Lower lobe of right lung (tissue), 2 donors: ENCODE measurements around the gene MICAL2. TPM values are rescaled to one million over a fixed set of nuclear protein-coding genes. Genes with fewer than 3 reads are reported as not detected.
A peak's percentile ranks its signal among the peaks of the same experiment; 100 is the strongest.

Experiments
- ATAC-seq, 2 donors: fragments of 200-7000 bp; cut with Tn5 transposase; one replicate each; pipeline ENCODE4 v1.9.1; 2020 to 2022; ENCODE audit warnings: mild to moderate bottlenecking in 2 of 2, moderate library complexity in 2 of 2
- DNase-seq: peaks from one replicate; pipeline ENCODE4 v3.0.0-alpha.2; 2020
- H3K27ac ChIP-seq: fragments of 200-600 bp; one replicate; pipeline ENCODE4 v1.8.0; 2022
- H3K27me3 ChIP-seq: fragments of 200-600 bp; one replicate; pipeline ENCODE4 v1.8.0; 2022; ENCODE audit warnings: low read depth
- H3K36me3 ChIP-seq: fragments of 200-600 bp; one replicate; pipeline ENCODE4 v1.8.0; 2022; ENCODE audit warnings: mild to moderate bottlenecking
- H3K4me1 ChIP-seq: fragments of 200-600 bp; one replicate; pipeline ENCODE4 v1.8.0; 2022
- H3K4me3 ChIP-seq: fragments of 200-600 bp; one replicate; pipeline ENCODE4 v1.8.0; 2022; ENCODE audit warnings: mild to moderate bottlenecking
- H3K9me3 ChIP-seq: fragments of 200-600 bp; one replicate; pipeline ENCODE4 v1.8.0; 2022
- CTCF ChIP-seq: fragments of 200-600 bp; IDR thresholded peaks from one replicate; pipeline ENCODE4 v1.8.0; 2022; ENCODE audit warnings: antibody characterized with exemption, mild to moderate bottlenecking
- intact Hi-C: fragments of 100-400 bp; cut with DNase I; formaldehyde crosslinking; loops from one replicate; pipeline ENCODE4 v1.11.0; 2022
- total RNA-seq: library from RNA; stranded (reverse); fragmentation: NEBNext Ultra II Directional; extraction: Animal tissue kit (Norgen Biotek cat#: 25700); gene quantifications from one replicate; pipeline ENCODE4 v1.2.1, GENCODE V29; 2021
- donor health status: DM: no; HTN: yes; CAD: no; lungs with severe emphysema.

Gene MICAL2
- total RNA-seq, 1 donor from 2014 or later: 127 TPM

- DNase-seq (no peak), ATAC-seq (no peak)
- peaks cover 55% of the 10 kb centered on the region for H3K36me3 ChIP-seq
- peaks cover 74% of the 10 kb centered on the region for H3K4me1 ChIP-seq
- H3K9me3 ChIP-seq: no peaks in the 10 kb centered on the region
- intact Hi-C loops: no loop called here
- TF ChIP-seq CTCF: no peak
- H3K27ac ChIP-seq: peak overlapping the region; percentile 86
- no peaks in the 10 kb centered on the region for H3K27me3 ChIP-seq
- no peak overlapping the region for H3K4me3 ChIP-seq
These were observed 114.8 kb downstream of the MICAL2 start for GRCh38 chr11:12225046-12225739.

- Histone ChIP-seq H3K4me1 (peaks cover 65% of the 10 kb centered on the region), H3K27ac (no peak overlapping the region), H3K9me3 (no peaks in the 10 kb centered on the region), H3K27me3 (no peaks in the 10 kb centered on the region), H3K36me3 (peaks cover 58% of the 10 kb centered on the region), H3K4me3 (no peak overlapping the region)
- TF ChIP-seq CTCF: no peak
- intact Hi-C loops: no loop called here
- DNase-seq (no peak), ATAC-seq (no peak)
These were observed 115.7 kb downstream of the MICAL2 start for GRCh38 chr11:12226093-12226492.

- DNase-seq: no peak
- peaks cover 71% of the 10 kb centered on the region for H3K36me3 ChIP-seq
- H3K4me3 ChIP-seq: no peak overlapping the region
- no peaks in the 10 kb centered on the region for H3K9me3 ChIP-seq
- intact Hi-C loops: no loop called here
- H3K27me3 ChIP-seq: no peaks in the 10 kb centered on the region
- peaks cover 30% of the 10 kb centered on the region for H3K4me1 ChIP-seq
- TF ChIP-seq CTCF: no peak
- peak; percentile 79 to 84 for ATAC-seq
- peak overlapping the region; percentile 81 for H3K27ac ChIP-seq
These were observed 119.2 kb downstream of the MICAL2 start for GRCh38 chr11:12229450-12230229.

DNA sequence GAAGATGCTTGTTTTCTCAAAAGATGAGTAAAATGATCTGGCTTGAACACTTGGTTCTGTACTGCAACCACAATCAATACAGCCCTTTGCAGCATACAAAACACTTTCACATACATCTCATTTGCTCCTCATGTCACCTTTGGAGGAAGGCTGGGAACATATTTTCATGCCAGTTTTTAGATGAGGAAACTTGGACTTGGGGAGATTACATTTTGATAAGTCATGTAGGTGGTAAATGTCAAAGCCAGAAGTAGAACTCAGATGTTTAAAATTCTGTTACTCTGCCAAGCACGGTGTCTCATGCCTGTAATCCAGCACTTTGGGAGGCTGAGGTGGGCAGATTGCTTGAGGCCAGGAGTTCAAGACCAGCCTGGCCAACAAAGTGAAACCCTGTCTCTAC is 121.8 kb downstream of the MICAL2 start:
- Histone ChIP-seq H3K9me3 (no peaks in the 10 kb centered on the region), H3K4me3 (no peak overlapping the region), H3K36me3 (peaks cover 51% of the 10 kb centered on the region), H3K27me3 (no peaks in the 10 kb centered on the region), H3K4me1 (peaks cover 34% of the 10 kb centered on the region), H3K27ac (no peak overlapping the region)
- no peak for TF ChIP-seq CTCF
- no peak for ATAC-seq
- intact Hi-C loops: no loop called here
- no peak for DNase-seq

DNA sequence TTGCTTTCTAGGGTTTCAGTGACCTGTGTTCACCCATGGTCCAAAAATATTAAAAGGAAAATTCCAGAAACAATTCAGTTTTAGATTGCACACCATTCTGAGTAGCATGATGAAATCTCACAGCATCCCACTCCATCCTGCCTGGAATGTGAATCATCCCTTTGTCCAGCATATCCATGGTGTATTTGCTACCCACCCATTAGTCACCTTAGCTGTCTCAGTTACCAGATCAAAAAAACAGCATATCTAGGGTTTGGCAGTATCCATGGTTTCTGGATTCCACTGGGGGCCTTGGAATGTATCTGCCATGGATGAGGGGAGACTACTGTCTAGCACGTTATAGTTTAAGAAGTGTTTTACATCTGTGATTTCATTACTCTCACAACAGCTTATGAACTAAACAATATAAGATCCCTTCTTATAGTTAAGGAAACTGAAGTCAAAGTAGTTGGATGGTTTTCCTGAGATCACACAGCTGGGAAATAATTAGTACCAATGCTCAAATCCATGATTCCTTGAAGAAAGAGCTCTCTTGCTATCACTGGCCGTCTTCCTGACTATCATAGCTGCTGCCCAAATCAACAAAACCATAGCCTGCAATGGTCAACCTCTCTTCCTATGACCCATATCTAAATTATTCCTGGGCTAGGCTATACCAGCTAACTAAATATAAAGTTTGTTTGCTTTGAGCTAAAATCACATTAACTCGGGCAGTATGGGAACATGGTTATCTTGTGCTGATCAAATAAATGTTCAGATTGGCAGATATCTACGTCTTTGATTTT is 122.6 kb downstream of the MICAL2 start:
- H3K27ac ChIP-seq: peak overlapping the region; percentile 57

More for the DNA sequence above, 122.6 kb downstream of the MICAL2 start:
- peaks cover 43% of the 10 kb centered on the region for H3K36me3 ChIP-seq
- H3K27me3 ChIP-seq: no peaks in the 10 kb centered on the region
- no peaks in the 10 kb centered on the region for H3K9me3 ChIP-seq
- no peak overlapping the region for H3K4me3 ChIP-seq
- H3K4me1 ChIP-seq: peaks cover 43% of the 10 kb centered on the region
- no peak for TF ChIP-seq CTCF
- no peak for ATAC-seq
- no peak for DNase-seq
- intact Hi-C loops: no loop called here
